HG03457 (cell line): ENCODE results near the gene PDYN.

Source experiments
- ATAC-seq: cut with Tn5 transposase; IDR thresholded peaks from one replicate; pipeline ENCODE4 v1.9.1; 2021; ENCODE audit warnings: moderate number of reproducible peaks; ENCODE audit not compliant: unreplicated experiment

The PDYN gene

DNA sequence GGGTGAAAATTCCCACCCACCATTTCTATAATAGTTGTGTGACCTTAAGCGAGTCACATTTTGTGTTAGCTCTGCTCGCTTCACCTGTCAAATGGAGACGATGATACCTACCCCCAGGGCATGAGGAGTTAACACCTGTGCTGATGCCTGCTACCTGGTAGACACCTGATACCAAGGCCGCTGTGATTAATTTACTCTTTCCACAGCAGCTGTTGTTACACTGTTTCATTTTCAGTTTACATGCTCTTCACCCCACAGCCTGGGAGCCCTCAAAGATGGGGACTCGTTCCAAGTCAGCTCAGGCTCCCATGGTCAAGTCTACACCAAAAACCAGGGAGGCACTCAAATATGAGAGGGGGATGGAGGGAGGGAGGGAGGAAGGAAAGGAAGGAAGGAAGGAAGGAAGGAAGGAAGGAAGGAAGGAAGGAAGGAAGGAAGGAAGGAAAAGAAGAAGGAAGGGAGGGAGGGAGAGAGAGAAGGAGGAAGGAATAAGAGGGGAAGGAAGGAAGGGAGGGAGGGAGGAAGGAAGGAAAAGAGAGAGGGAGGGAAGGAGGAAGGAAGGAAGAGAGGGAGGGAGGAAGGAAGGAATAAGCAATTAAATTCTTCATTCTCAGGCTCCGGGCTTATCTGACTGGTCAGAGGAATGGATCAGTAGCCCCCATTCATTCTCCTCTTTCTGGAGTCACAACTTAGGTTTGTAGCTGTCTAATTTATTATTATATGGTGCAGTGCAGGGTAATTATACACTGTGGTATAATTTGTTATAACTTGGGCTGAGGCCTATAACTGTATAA lies 40.9 kb downstream of the PDYN start:
- ATAC-seq = no peak

DNA sequence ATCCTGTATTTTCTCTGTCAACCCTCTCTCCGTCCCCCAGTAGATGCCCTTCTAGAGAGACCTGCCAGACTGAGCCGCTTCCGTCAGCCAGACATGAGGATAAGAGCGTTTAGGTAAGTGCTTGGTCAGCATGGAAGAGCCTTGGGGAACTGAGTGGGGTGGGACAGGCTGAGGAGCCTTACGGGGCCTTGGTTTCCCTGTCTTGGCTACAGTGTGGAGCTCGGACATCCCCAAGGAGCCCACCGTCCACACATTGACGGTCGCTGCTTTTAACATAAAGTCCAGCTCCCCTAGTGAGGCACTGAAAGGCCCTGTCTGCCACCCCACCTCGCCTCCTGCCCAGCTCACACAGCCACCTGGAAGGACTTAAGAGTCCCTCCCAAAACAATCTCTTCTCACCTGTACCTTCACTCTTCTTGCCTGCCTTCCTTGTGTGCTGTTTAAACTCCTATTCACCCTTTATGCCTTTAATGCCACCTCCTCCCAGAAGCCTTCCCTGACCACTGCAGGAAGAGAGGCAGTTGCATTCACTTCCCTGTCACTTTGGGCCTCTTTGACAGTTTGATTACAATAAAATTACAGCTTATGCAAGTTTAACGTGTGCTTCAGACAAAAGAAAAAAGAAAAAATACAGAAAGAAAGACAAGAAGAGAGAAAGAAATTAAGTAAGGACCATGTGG lies 42.3 kb downstream of the PDYN start:
- ATAC-seq = no peak

DNA sequence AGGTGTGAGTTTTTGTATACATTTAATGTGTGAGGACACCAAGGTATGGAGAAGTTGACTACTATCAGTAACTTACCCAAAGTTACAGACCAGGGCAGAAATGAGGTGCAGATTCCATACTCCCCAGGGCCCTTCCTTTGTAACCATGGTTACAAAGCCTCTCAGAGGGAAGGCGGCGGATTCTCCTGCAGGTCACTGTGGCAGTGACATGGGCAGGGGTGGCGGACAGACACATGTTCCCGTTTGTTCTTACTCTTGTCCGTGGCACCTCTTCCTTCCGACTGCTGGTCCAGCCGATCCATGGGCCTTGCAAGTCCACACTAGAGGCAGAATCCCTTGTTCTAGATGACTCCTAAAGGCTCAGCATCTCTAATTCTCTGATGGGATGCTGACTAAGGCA lies 43.0 kb downstream of the PDYN start:
- no peak for ATAC-seq

DNA sequence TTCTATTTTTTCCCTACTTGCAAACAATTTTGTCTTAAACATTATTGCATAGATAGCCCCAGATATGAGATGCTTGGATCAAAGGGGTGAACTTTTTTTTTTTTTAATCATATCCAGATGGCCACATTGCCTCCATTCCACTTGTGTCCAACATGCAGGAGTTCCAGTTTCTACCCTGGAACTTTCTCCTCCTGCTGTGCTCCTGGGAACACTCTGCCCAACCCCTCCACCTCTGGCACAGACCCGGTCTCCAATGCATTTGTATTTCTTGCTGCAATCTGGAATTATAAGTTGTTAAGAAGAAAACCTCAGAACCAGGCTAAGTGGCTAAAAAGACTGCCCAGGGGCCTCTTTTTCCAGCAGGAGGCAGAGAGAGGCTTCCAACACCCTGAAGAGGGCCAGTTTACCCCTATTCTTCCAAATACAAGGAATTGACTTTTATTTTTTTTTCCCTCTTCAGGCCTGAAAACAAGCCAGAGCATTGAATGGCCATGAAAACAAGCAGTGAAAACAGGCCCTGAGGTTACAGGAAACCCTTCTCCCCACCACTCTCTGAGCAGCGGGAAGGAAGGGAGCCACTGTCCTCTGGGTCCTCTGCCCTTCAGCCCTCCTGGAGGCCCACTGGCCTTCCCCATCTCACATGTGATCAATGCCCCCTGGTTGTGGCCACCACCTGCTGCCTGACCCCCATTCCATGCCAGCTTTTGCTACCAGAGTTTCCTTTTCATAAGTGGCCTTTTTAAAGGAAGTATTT lies 44.3 kb downstream of the PDYN start:
- ATAC-seq = no peak

DNA sequence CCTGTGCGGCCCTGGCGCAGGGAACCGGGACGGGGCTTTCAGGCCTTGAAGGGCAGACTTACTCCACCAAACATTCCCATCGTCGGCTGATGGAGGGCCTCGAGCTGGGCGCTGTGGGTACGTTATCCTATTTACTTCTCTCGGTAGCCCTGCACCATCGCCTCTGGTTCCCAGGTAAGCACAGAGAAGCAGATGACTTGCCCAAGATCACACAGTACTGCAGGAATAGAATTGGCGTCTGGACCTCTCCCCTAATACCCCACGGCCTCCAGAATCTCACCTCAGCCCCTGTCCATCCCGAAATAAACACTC lies 46.4 kb downstream of the PDYN start:
- ATAC-seq = no peak

DNA sequence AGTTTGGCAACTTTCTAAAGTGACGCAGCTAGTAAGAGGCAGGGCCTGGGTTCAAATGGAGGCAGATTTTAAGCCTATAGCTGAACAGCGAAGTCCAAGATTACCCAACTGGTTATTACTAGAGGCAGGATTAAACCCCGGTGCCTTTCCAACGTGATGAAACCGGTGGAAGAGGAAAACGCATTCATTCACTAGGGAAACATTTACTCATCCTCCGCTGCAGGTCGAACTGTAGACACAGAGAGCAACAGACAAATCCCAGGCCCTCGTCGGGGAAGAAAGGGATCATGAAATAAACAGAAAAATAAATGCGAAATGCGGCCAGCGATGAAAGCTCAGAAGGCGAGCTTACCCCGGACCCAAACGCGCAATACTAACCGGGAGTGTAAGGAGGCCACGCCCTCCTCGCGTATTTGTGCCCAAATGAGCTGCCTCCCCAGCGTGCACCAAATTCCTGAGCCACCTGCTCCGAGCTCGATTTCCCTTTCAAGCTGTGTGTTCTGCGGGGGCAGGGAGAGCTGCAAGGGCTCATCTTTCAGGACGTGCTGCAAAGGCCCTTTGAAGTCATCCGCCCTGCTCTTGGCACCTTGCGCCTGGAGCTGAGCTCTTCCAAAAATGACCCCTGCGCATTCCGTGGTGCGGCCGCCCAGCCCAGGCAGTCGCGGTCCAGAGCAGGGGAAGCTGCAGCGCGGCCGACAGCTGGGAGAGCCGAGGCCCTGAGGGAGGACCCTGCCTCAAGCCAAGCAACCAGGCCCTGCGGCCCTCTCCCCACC lies 46.9 kb downstream of the PDYN start:
- ATAC-seq = no peak

DNA sequence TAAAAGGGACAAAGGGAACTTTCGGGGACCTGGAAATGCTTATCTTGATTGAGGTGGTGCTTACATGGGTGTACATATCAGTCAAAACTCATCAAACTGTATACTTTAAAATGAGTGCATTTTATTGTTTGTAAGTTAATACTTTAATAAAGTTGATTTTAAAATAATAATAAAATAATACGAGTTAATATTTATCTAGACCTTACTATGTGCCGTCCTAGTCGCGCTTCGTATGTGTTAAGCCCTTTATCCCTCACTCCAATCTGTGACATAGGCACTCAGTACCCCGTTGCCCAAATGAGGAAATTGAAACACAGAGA lies 47.5 kb downstream of the PDYN start:
- ATAC-seq = no peak

DNA sequence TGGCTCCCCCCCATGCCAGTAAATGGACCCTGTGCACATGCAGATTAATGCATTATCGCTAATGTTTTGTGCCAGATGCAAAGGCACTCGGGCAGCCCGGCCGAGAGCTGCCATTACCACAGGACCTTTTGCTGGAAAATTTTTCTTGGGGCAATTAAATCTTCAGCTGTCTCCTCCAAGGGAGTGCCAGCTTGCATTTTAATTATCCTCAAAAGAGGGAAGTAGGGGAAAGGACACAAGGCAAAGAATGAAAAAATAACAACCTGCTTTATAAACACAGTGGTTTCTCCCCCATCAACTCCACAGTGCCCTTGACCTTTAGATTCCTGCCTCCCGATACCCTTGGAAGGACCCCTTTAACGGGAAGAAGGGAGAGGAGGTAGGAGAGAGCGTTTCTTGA lies 48.2 kb downstream of the PDYN start:
- ATAC-seq = no peak

DNA sequence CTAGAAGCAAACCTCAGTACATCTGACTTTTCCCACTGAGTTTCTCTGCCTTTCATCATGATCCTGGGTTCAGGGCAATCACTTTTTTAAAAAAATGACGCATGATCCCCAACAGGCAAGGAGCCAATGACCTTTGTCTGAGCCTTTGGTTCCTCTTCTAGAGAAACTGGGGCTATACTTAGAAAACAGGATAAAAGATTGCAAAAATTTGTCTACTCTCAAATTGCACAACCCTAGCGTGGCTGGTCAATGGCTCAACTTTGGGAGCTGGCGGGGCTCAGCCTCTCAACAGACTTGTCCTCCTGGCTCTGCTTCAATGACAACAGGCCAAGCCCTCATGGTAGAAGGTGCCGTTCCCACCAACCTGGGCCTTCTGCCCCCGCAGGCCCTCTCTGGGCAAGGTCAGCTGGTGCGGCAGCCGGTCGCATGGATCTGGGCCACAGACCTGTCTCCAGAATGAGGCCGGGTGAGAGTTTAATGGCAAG lies 48.7 kb downstream of the PDYN start:
- ATAC-seq = no peak

DNA sequence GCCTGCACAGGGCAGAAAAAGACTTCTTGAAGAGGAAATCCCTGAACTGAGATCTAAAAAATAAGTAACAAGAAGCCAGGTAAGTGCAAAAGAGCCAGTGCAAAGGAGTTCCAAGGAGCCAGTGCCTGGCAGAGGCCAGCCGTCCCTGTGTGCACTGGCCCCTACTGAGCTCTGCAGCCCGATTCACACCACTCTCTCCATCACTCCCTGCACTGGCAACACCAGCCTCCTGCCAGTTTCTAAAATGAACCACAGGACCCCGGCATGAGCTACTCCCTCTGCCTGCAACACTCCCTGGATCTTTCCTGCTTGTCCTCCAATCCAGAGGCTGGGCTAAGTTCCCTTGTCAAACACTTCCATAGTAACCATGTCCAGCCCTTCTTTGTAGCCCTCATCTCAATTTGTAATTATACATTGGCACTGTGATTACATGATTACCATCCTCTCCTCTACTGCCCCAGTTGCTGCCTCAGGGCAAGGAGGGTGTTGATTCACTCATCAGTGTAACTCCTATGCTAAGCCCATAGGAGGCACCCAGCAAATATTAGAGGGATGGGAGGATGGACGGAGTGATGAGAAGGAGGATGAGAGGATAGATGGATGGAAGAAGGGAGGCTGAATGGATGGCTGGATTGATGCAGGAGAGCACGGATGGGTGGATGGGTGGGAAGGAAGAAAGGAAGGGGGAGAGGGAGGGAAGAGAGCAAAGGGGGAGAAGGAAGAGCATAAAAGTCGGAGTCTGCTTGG lies 49.3 kb downstream of the PDYN start:
- no peak for ATAC-seq

DNA sequence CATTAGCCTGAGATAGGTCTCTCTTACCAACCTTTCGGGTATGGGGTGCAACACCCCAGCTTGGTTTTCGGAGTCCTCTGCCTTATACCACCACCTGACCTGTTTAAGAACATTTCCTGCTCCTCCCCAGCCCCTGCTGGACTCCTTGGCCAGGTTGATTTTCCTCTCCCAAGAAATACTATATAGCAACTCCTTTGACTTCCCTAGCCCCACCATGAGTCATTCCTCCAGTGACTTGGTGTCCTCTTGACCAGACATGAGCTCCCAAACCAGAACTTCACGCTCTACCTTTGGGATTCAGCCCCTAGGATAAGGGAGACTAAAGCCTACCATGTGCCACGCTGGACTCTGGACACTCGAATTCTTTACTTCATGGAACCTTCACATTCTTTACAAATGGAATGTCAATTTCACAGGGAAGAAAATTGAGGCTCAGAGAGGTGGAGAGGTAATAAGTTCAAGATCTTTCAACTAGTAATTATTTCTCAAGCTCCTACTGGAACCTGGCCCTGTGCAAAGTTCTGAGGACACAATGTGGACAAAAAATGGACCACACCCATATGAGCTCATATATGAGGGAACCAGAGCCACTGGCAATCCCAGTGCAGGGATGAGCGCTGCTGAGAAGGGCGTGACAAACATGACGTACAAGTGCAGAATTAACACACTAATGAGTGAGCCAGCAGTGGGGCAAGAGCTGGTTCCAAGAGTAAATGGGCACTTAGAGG lies 50.4 kb downstream of the PDYN start:
- no peak for ATAC-seq

DNA sequence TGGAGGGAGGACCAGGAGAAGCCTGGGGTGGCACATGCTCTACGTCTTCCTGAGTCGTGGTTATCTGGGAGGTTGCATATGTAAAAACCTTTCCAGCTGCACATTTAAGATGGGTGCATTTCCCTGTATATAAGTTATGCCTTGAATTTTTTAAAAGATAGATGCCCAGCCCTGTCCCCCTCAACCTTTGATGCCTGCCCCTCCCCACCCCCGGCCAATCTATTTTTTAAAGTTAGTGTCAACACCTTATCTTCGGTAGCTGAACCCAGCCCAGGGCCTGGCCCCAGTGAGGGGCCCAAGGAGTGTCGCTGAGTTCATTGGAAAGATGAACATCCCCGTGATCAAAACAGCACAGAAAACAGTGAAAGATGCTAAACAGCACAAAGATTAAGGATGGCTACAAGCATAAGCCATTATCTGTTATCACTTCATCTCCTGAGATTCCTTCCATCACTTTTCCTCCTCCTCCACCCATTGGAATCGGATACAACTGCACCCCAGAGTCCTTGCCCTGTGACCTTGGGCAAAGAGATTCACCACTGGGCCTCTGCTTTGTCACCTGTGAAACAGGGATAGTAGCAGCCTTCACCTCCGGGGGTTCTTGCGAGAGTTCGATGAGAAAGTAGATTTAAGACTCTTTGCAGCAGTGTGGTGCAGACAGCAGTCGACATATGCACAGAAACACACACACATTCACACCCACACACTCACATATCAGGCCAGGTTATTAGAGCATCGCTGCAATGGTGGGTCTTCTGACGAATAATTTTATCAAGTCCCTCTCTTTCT lies 51.2 kb downstream of the PDYN start:
- no peak for ATAC-seq

DNA sequence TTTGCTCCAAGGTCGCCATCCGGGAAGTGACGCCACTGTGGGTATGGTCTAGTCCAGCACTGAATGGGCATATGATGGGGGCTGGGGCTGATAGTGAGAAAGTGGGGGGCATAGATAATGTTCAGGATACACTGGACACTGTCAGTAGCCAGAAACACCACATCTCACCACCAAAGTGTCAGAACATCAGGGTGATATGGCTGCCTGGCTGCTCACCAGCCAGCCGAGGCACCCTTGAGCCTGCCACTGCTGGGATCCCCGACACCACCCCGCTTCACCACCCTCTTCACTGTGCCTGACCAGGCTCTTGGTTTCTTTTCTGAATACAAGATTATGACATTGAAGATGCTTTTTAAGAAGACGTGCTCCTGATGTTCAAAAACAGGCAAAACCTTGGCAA lies 51.8 kb downstream of the PDYN start:
- ATAC-seq = no peak

DNA sequence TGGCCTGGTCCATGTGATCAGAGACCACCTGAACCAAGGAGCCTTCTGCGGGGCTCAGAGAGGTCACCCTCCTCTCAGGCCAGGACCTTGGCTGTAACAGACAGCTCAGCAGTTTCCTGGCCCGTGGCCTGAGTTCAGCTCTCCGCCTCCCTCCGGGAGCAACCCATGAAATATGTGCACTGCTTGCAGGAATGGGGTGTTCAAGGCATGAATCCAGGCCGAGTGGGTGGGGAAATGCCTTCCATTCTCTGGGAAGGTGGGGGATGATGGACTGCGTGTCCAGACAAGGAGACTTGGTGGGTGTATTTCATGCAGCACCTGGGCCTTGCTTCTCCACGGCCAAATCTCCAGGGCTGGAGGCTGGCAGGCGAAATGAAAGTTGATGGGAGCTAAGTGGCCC lies 52.6 kb downstream of the PDYN start:
- ATAC-seq = no peak

DNA sequence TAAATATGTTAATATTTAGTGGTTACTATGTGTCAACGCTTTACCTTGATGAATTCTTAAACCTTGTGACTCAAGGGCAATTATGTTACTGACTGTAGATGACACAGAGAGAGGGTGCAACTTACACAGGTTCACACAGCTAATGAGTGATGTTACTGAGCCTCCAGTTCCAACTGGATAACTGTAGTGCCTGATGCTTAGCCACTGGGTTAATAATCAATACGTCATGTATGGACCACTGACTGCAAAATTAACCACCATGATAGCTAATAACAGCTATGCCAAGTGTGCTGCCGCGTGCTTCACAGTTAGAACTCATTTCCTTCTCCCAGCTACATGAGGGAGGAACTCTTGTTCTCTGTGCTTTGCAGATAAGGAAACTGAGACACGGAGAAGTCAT lies 53.3 kb downstream of the PDYN start:
- no peak for ATAC-seq

DNA sequence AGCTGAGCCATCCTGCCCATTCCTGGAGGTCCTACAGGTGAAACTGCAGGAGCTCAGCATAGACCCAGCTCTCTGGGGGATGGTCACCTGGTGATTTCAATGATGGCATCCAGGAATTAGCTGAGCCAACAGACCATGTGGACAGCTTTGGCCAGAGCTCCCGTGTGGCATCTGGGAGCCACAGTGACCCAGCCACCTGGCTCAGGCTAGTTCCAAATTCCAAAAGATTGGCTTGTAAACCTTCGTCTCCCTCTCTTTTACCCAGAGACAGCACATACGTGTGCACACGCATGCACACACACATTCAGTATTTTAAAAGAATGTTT lies 54.6 kb downstream of the PDYN start:
- no peak for ATAC-seq

DNA sequence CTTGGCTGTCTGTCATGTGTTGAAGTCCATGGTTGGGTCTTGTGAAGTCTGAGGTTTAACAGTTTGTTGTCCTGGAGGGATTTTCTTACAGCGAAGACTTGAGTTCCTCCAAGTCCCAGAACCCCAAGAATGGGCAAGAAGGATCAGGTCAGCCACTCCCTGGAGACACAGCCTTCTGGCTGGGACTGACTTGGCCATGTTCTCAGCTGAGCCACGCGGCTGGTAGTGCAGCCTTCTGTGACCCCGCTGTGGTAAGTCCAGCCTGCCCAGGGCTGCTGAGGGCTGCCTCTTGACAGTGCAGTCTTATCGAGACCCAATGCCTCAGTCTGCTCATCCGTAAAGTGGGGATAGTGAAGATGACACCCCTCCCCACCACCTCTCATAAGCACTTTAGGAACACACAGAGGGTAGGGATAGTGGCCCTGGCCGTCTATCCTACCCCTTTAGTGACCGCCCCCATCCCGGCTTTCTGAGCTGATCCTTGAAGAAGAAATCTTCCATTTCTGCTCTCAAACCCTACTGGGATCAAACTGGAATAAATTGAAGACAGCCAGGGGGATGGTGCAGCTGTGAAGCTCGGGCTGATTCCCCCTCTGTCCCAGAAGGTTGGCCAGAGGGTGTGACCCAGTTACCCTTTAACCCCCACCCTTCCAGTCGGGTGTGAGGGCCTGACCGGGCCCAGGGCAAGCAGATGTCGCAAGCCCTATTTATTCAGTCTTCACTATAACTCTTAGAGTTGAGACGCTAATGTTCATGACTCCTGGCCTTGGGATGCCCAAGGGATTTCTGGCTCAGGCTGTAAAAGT lies 55.2 kb downstream of the PDYN start:
- ATAC-seq = no peak

DNA sequence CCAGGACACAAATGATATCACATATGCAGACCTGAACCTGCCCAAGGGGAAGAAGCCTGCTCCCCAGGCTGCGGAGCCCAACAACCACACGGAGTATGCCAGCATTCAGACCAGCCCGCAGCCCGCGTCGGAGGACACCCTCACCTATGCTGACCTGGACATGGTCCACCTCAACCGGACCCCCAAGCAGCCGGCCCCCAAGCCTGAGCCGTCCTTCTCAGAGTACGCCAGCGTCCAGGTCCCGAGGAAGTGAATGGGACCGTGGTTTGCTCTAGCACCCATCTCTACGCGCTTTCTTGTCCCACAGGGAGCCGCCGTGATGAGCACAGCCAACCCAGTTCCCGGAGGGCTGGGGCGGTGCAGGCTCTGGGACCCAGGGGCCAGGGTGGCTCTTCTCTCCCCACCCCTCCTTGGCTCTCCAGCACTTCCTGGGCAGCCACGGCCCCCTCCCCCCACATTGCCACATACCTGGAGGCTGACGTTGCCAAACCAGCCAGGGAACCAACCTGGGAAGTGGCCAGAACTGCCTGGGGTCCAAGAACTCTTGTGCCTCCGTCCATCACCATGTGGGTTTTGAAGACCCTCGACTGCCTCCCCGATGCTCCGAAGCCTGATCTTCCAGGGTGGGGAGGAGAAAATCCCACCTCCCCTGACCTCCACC lies 56.4 kb downstream of the PDYN start:
- ATAC-seq = no peak
